GM12878 (cell line): ENCODE results near the gene STK32B. TPM values are rescaled to one million over a fixed set of nuclear protein-coding genes. Genes with fewer than 3 reads are reported as not detected.

ENCODE experiments used
- CBFB ChIP-seq: IDR thresholded peaks from 2 replicates; pipeline ENCODE4 v1.6.1; 2016; ENCODE audit warnings: antibody characterized with exemption, low read depth
- GABPA ChIP-seq: IDR thresholded peaks from 2 replicates; pipeline ENCODE4 v1.6.1; 2014; ENCODE audit warnings: antibody characterized with exemption, low read depth, mild to moderate bottlenecking, inconsistent platforms
- HCFC1 ChIP-seq: fragments of 150-350 bp; IDR thresholded peaks from 2 replicates; pipeline ENCODE4 v1.6.1; 2014; ENCODE audit warnings: low read length
- MYC ChIP-seq: IDR thresholded peaks from 2 replicates; pipeline ENCODE4 v1.6.1; 2011; ENCODE audit warnings: mild to moderate bottlenecking, low read length, moderate library complexity, inconsistent platforms; ENCODE audit not compliant: insufficient read depth, insufficient replicate concordance, insufficient read length, severe bottlenecking
- NFYA ChIP-seq: IDR thresholded peaks from 2 replicates; pipeline ENCODE4 v1.6.1; 2011; ENCODE audit warnings: low read depth, mild to moderate bottlenecking, low read length, improper control_type of control experiment, borderline replicate concordance
- NRF1 ChIP-seq: conservative IDR thresholded peaks from 2 replicates; pipeline ENCODE4 v1.6.1; 2011; ENCODE audit warnings: mild to moderate bottlenecking, low read depth, low read length, improper control_type of control experiment
- PML ChIP-seq: IDR thresholded peaks from 2 replicates; pipeline ENCODE4 v1.6.1; 2012; ENCODE audit warnings: low read length, inconsistent platforms
- RAD21 ChIP-seq: IDR thresholded peaks from 2 replicates; pipeline ENCODE4 v1.6.1; 2011; ENCODE audit warnings: mild to moderate bottlenecking, low read depth, low read length, moderate library complexity; ENCODE audit not compliant: insufficient read depth
- RELB ChIP-seq: fragments of 450-650 bp; IDR thresholded peaks from 2 replicates; pipeline ENCODE4 v1.6.1; 2017; ENCODE audit warnings: low read depth, mild to moderate bottlenecking, moderate library complexity
- YBX1 ChIP-seq: fragments of 450-650 bp; IDR thresholded peaks from 2 replicates; pipeline ENCODE4 v1.6.1; 2016; ENCODE audit warnings: antibody characterized with exemption
- ZBTB11 ChIP-seq: fragments of 450-650 bp; formaldehyde crosslinking; IDR thresholded peaks from 2 replicates; pipeline ENCODE4 v1.5.0; 2022; ENCODE audit warnings: mild to moderate bottlenecking, missing genetic modification characterization
- polyA plus RNA-seq, 11 experiments: library from polyadenylated mRNA; depleted of rRNA in 4 of 11; unstranded in 6 of 11; stranded (reverse) in 5 of 11; fragments of >200 nt; fragmentation: Nextera tagmentation in 4 of 11; fragmentation: Illumina TruSeq in 1 of 11; extraction: Ambion mirVana in 4 of 11; extraction: Trizol in 1 of 11; gene quantifications; 1 replicate in 1 of 11; 2 replicates in 10 of 11; pipeline versions ENCODE4 v1.2.1 to v1.2.3, GENCODE V29; 2011 to 2016; ENCODE audit warnings: inconsistent platforms in 2 of 11, missing spikeins in 2 of 11, low read depth in 1 of 11
- total RNA-seq, 4 experiments: library from RNA; depleted of rRNA in 3 of 4; stranded (reverse); fragments of >200 nt in 3 of 4; fragmentation: Illumina TruSeq in 1 of 4; extraction: Trizol in 1 of 4; gene quantifications; 2 replicates each; pipeline versions ENCODE4 v1.2.1 to v1.2.3, GENCODE V29; 2013 to 2021

STK32B gene
- total and polyA plus RNA-seq, 10 of the 15 experiments (the other 5 are each of a cell fraction or from before 2014, with no cell fraction given), result 0.04 to 0.12 (median 0.08) TPM; not detected in 7

GRCh38 chr4:5364406-5364805 lies 313.1 kb downstream of the STK32B start (continued):
- TF ChIP-seq MYC (no peak), RAD21 (no peak), ZBTB11 (CRISPR knock-in tag) (no peak), RELB (no peak), GABPA (no peak), NRF1 (no peak), NFYA (no peak), PML (no peak), CBFB (no peak), YBX1 (no peak), HCFC1 (no peak)
